WI38 (cell line): ENCODE data around the gene SLC44A5.

ENCODE experiments used
- H3K4me3 ChIP-seq: 2 replicates; pipeline ENCODE4 v1.5.1; 2011; ENCODE audit warnings: low read depth, mild to moderate bottlenecking, control low read depth, low read length
- TF ChIP-seq, protein P1 (sequence below): IDR thresholded peaks from 2 replicates; pipeline ENCODE4 v1.5.1; 2012; ENCODE audit warnings: low read depth, mild to moderate bottlenecking, control low read depth, low read length

SLC44A5 gene

DNA sequence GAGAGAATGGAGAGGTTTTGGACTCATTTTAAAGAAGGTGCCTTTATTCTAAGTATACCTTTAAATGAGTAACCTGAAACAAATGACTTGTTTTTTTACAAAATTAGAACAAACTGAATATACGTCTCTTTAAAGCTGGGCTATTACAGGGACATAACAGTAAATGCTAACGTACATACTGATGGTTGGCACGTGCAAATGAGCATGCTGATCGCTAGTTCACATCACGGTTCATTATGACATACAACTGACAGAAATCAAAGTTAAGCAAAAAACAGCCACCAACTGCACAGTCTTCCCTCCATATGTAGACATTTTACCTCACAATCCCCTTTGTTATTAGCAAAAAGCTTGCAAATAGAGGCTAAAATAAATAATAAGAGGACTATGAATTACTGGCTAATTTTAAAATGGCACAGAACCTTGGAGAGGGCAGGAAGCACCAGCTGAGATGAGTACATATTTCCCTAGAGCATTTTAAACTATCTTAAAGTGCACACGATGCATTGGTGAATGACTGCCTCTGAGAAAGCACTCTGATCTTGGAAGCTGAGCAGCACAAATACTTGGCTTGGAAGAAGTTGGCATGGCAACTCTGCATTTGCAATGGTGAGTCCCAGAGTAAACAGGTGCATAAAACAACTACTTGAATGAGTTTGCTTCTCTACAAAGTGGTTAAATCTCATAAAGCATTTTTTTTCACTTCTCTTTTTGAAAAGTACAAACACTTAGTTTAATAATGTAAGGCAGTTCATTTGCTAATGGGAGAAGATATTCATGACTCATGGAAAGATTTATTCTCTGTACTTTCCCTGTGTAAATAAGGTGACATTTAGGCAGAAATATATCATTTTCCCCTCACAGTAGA lies 272.1 kb downstream of the SLC44A5 start:
- H3K4me3 ChIP-seq = no peak overlapping the region
- TF ChIP-seq, protein P1, sequence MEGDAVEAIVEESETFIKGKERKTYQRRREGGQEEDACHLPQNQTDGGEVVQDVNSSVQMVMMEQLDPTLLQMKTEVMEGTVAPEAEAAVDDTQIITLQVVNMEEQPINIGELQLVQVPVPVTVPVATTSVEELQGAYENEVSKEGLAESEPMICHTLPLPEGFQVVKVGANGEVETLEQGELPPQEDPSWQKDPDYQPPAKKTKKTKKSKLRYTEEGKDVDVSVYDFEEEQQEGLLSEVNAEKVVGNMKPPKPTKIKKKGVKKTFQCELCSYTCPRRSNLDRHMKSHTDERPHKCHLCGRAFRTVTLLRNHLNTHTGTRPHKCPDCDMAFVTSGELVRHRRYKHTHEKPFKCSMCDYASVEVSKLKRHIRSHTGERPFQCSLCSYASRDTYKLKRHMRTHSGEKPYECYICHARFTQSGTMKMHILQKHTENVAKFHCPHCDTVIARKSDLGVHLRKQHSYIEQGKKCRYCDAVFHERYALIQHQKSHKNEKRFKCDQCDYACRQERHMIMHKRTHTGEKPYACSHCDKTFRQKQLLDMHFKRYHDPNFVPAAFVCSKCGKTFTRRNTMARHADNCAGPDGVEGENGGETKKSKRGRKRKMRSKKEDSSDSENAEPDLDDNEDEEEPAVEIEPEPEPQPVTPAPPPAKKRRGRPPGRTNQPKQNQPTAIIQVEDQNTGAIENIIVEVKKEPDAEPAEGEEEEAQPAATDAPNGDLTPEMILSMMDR = no peak

DNA sequence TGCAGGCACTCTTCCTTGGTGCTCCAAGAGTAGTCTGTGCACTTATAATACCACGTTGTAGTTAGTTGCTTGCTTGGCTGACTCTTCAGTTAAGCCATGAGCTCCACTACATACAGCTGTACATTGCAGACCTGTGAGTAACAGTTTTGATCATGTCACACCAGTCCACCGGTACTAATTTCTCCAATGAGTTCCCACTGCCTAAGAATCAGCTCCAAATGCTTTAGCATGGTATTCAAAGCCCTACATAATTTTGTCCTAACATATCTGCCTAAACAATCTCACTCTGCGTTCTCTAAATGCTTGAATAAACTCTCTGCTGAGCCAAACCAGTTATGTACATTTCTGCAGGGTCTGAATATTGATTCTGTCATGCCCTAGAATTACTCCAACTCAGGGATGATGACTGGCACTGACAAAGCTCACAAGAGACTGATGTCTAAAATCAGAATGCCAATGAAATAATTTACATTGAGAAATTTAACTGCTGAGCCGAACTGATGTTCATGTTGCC lies 276.0 kb downstream of the SLC44A5 start:
- TF ChIP-seq, protein P1 = no peak
- no peak overlapping the region for H3K4me3 ChIP-seq

DNA sequence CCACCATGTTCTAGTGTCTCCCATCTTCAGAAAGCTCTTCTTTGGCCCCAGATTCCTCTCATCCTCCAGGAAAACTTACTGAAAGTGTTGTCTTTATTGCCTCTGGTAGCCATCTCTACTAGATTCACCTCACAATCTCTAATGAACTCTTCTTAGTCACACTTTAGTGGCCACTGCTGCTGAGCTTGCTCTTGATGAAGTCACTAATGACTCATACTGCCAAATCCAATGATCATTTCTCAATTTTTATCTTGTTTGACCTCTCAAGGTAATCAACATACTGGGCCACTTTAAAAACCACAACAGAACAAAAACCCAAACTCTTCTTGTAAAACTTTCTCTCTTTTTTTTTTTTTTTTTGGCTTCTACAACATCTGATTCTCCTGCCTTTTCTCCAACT lies 280.3 kb downstream of the SLC44A5 start:
- TF ChIP-seq, protein P1 = no peak
- no peak overlapping the region for H3K4me3 ChIP-seq

DNA sequence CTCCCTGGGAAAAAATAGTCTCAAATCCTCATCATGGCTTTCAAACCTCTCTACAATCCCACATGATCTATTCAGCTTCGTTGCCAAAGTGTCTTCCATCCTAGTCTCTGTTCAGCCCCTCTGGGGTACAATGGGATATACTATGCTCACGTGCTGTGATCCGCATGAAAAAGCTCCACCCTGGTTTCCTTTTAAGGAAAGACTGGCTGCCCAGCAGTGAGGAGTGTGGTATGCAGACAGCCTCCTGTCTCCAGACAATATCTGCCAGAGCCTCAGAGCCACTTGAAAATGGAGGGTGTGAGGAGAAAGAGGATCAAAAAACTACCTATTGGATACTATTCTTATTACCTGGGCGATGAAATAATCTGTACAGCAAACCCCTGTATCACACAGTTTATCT lies 282.2 kb downstream of the SLC44A5 start:
- TF ChIP-seq, protein P1 = no peak
- no peak overlapping the region for H3K4me3 ChIP-seq

DNA sequence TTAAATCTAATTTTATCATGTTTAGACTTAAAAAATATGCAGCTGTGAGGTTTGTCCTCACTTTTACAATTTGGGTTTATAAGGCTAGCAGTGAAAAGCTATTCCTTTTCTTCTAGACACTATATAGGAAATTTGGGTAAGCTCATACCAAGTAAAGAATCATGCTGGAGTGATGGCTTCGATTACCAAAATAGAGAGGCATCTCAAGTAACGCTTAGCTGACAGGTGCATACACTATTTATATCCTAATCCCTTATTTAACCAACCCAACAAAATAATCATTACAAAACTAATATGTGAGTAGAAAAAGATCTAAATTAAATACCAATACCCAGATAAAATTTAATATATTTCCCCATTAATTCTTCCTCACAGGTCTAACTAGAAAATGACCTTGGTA lies 283.5 kb downstream of the SLC44A5 start:
- no peak overlapping the region for H3K4me3 ChIP-seq
- TF ChIP-seq, protein P1 = no peak

DNA sequence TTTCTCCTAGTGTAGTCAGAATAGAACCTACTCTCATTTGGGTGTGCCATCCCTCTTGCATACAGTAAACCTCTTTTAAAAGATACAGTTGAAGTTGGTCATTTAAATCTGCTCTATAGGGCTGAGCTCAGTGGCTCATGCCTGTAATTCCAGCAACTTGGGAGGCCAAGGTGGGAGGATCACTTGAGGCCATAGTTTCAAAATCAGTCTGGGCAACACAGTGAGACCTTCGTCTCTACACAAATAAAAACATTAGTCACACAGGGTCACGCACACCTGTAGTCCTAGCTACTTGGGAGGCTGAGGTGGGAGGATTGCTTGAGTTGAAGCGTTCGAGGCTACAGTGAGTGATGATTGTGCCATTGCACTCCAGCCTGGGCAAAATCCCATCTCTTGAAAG lies 292.9 kb downstream of the SLC44A5 start:
- TF ChIP-seq, protein P1 = no peak

DNA sequence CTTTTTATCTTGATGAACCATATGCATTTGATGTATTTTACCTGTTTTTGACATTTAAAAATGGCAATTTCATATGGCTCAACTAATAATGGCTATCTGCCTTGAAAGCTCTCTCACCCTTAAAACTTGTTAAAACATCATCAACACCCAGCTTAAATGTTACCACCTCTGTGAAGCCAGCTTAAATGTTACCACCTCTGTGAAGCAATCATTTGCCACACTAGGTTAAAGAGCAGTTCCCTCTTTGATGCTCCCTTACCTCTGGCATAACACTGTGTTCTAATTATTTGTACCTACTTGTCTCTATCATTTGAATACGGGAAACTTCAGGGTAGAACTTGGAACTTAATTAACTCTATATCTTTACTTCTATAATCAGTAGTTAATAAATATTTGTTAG lies 294.7 kb downstream of the SLC44A5 start:
- TF ChIP-seq, protein P1 = no peak
- no peak overlapping the region for H3K4me3 ChIP-seq

More for the DNA sequence above, 292.9 kb downstream of the SLC44A5 start:
- H3K4me3 ChIP-seq = no peak overlapping the region
